Right cardiac atrium (tissue), 5 donors: ENCODE results near the gene RALGPS1. TPM values are rescaled to one million over a fixed set of nuclear protein-coding genes. Genes with fewer than 3 reads are reported as not detected.

ENCODE experiments used
- ATAC-seq, 2 donors: fragments of 200-7000 bp; cut with Tn5 transposase; one replicate each; pipeline versions ENCODE4 v1.8.0 to v1.9.1; 2020; ENCODE audit warnings: moderate library complexity in 2 of 2, mild to moderate bottlenecking in 1 of 2
- DNase-seq, 3 donors: peaks; one replicate each; pipeline ENCODE4 v3.0.0-alpha.2; 2020
- H3K27ac ChIP-seq: one replicate; pipeline ENCODE4 v1.5.1; 2013; ENCODE audit warnings: mild to moderate bottlenecking, low read length, control low read depth, moderate library complexity
- H3K27me3 ChIP-seq: one replicate; pipeline ENCODE4 v1.6.1; 2013; ENCODE audit not compliant: control insufficient read depth, insufficient read depth
- H3K4me1 ChIP-seq: one replicate; pipeline ENCODE4 v1.6.1; 2013; ENCODE audit warnings: low read length; ENCODE audit not compliant: control insufficient read depth, insufficient read depth
- H3K4me3 ChIP-seq: one replicate; pipeline ENCODE4 v1.5.1; 2013; ENCODE audit warnings: low read length, control low read depth
- H3K9me3 ChIP-seq: one replicate; pipeline ENCODE4 v1.6.1; 2013; ENCODE audit warnings: low read length; ENCODE audit not compliant: control insufficient read depth
- WGBS: extraction: QIAGEN DNeasy Blood & Tissue Kit; methylation state at CpG from one replicate; pipeline ENCODE4 v1.1.7; 2013; 5-methylcytosine and 5-hydroxymethylcytosine counted together
- intact Hi-C, 4 donors: fragments of 100-400 bp; cut with DNase I; formaldehyde crosslinking; loops; one replicate each; pipeline versions ENCODE4 v1.11.0 to v1.14.0; 2022 to 2023
- polyA plus RNA-seq: library from polyadenylated mRNA; stranded (reverse); fragments of 200-250 nt; gene quantifications from one replicate; pipeline ENCODE4 v1.2.3, GENCODE V29; 2013
- total RNA-seq, 4 donors: library from RNA; stranded (reverse); fragmentation: NEBNext Ultra II Directional; extraction: Animal tissue kit (Norgen Biotek cat#: 25700); gene quantifications; one replicate each; pipeline ENCODE4 v1.2.1, GENCODE V29; 2021
- donor health status: healthy with polysubstance abuse.
- donor health status: DM: no; HTN: yes; CAD: no.
- donor health status: DM: no; HTN: no; CAD: no.
- donor health status: DM: no; HTN: yes; CAD: no; lungs with severe emphysema.
- donor health status: DM: yes; HTN: yes; CAD: no.

Gene RALGPS1
- total and polyA plus RNA-seq, 5 donors: 10.8 to 19.5 (median 16.3) TPM

- WGBS: 94% methylated on average over 11 of the region's 11 CpGs
- Histone ChIP-seq H3K27ac (no peak overlapping the region), H3K4me1 (peaks cover 3% of the 10 kb centered on the region), H3K9me3 (no peaks in the 10 kb centered on the region), H3K27me3 (no peaks in the 10 kb centered on the region), H3K4me3 (no peak overlapping the region)
- no peak for ATAC-seq
- intact Hi-C loops: no loop called here
- DNase-seq: no peak
These were observed 31.8 kb upstream of the RALGPS1 start for GRCh38 chr9:126882746-126883145.

GRCh38 chr9:126883636-126884035, 30.9 kb upstream of the RALGPS1 start:
- WGBS: 79% methylated on average over 15 of the region's 15 CpGs
- ATAC-seq: peak in 1 of 2 donors; percentile 13

GRCh38 chr9:126885131-126885641, 29.4 kb upstream of the RALGPS1 start:
- Histone ChIP-seq H3K4me3 (no peak overlapping the region), H3K4me1 (peaks cover 3% of the 10 kb centered on the region), H3K27ac (no peak overlapping the region), H3K9me3 (no peaks in the 10 kb centered on the region), H3K27me3 (no peaks in the 10 kb centered on the region)
- WGBS: 49% methylated on average over 6 of the region's 6 CpGs
- DNase-seq (no peak), ATAC-seq (peak; percentile 44 to 56)
- intact Hi-C loops: no loop called here

More at GRCh38 chr9:126883636-126884035, 30.9 kb upstream of the RALGPS1 start:
- peaks cover 3% of the 10 kb centered on the region for H3K4me1 ChIP-seq
- H3K27ac ChIP-seq: no peak overlapping the region
- DNase-seq: no peak
- H3K4me3 ChIP-seq: no peak overlapping the region
- intact Hi-C loops: no loop called here
- H3K27me3 ChIP-seq: no peaks in the 10 kb centered on the region
- H3K9me3 ChIP-seq: no peaks in the 10 kb centered on the region

- ATAC-seq (no peak), DNase-seq (no peak)
- intact Hi-C loops: no loop called here
- peaks cover 3% of the 10 kb centered on the region for H3K4me1 ChIP-seq
- no peak overlapping the region for H3K4me3 ChIP-seq
- WGBS: 79% methylated on average over 23 of the region's 23 CpGs
- H3K27me3 ChIP-seq: no peaks in the 10 kb centered on the region
- no peaks in the 10 kb centered on the region for H3K9me3 ChIP-seq
- H3K27ac ChIP-seq: no peak overlapping the region
These were observed 28.4 kb upstream of the RALGPS1 start for GRCh38 chr9:126886034-126886822.

GRCh38 chr9:126886897-126887296, 27.7 kb upstream of the RALGPS1 start:
- H3K4me3 ChIP-seq: no peak overlapping the region
- H3K27ac ChIP-seq: no peak overlapping the region
- ATAC-seq (no peak), DNase-seq (no peak)
- WGBS: 77% methylated on average over 10 of the region's 10 CpGs
- no peaks in the 10 kb centered on the region for H3K9me3 ChIP-seq
- intact Hi-C loops: no loop called here
- peaks cover 3% of the 10 kb centered on the region for H3K4me1 ChIP-seq
- no peaks in the 10 kb centered on the region for H3K27me3 ChIP-seq

- ATAC-seq: no peak
- Histone ChIP-seq H3K27me3 (no peaks in the 10 kb centered on the region), H3K4me1 (no peaks in the 10 kb centered on the region), H3K9me3 (no peaks in the 10 kb centered on the region), H3K27ac (no peak overlapping the region), H3K4me3 (no peak overlapping the region)
- intact Hi-C loops: no loop called here
- no peak for DNase-seq
- WGBS: 89% methylated on average over 3 of the region's 3 CpGs
These were observed 22.9 kb upstream of the RALGPS1 start for GRCh38 chr9:126891676-126892075.

GRCh38 chr9:126893079-126893478, 21.5 kb upstream of the RALGPS1 start:
- Histone ChIP-seq H3K9me3 (no peaks in the 10 kb centered on the region), H3K27ac (no peak overlapping the region), H3K4me3 (no peak overlapping the region), H3K4me1 (no peaks in the 10 kb centered on the region), H3K27me3 (no peaks in the 10 kb centered on the region)
- 35% methylated on average over 5 of the region's 5 CpGs for WGBS
- intact Hi-C loops: no loop called here
- DNase-seq: no peak
- ATAC-seq: no peak

- 77% methylated on average over 4 of the region's 4 CpGs for WGBS
- Histone ChIP-seq H3K4me1 (no peaks in the 10 kb centered on the region), H3K9me3 (no peaks in the 10 kb centered on the region), H3K4me3 (no peak overlapping the region), H3K27me3 (no peaks in the 10 kb centered on the region), H3K27ac (no peak overlapping the region)
- DNase-seq (no peak), ATAC-seq (no peak)
- intact Hi-C loops: no loop called here
These were observed 20.5 kb upstream of the RALGPS1 start for GRCh38 chr9:126894052-126894603.

GRCh38 chr9:126902210-126902609, 12.4 kb upstream of the RALGPS1 start:
- no peak for ATAC-seq
- no peaks in the 10 kb centered on the region for H3K27me3 ChIP-seq
- WGBS: 66% methylated on average over 3 of the region's 3 CpGs
- H3K27ac ChIP-seq: no peak overlapping the region
- DNase-seq: no peak
- H3K4me1 ChIP-seq: no peaks in the 10 kb centered on the region
- intact Hi-C loops: no loop called here
- H3K9me3 ChIP-seq: no peaks in the 10 kb centered on the region
- H3K4me3 ChIP-seq: no peak overlapping the region

GRCh38 chr9:126904586-126904985, 10.0 kb upstream of the RALGPS1 start:
- H3K4me1 ChIP-seq: no peaks in the 10 kb centered on the region
- no peaks in the 10 kb centered on the region for H3K27me3 ChIP-seq
- 87% methylated on average over 3 of the region's 3 CpGs for WGBS
- no peaks in the 10 kb centered on the region for H3K9me3 ChIP-seq
- intact Hi-C loops: no loop called here
- no peak for ATAC-seq
- H3K4me3 ChIP-seq: no peak overlapping the region
- DNase-seq: no peak
- no peak overlapping the region for H3K27ac ChIP-seq

- DNase-seq (no peak), ATAC-seq (no peak)
- no peaks in the 10 kb centered on the region for H3K4me1 ChIP-seq
- intact Hi-C loops: no loop called here
- H3K27ac ChIP-seq: no peak overlapping the region
- no peaks in the 10 kb centered on the region for H3K27me3 ChIP-seq
- no peak overlapping the region for H3K4me3 ChIP-seq
- no peaks in the 10 kb centered on the region for H3K9me3 ChIP-seq
- 79% methylated on average over 6 of the region's 6 CpGs for WGBS
These were observed 8.5 kb upstream of the RALGPS1 start for GRCh38 chr9:126906091-126906490.
